Adipocyte (in vitro differentiated cells): ENCODE data around the gene FTO.
A peak's percentile ranks its signal among the peaks of the same experiment; 100 is the strongest.

Experiments used
- DNase-seq: peaks from one replicate; pipeline ENCODE4 v3.0.0-alpha.2; 2015; ENCODE audit warnings: low read depth
- H3K27me3 ChIP-seq: replicated peaks from 2 replicates; pipeline ENCODE4 v1.7.0; 2013; ENCODE audit warnings: mild to moderate bottlenecking, low read length, moderate library complexity; ENCODE audit not compliant: control insufficient read depth, insufficient read depth
- H3K36me3 ChIP-seq: 2 replicates; pipeline ENCODE4 v1.7.0; 2013; ENCODE audit warnings: low read length, mild to moderate bottlenecking, moderate library complexity; ENCODE audit not compliant: control insufficient read depth, insufficient read depth, severe bottlenecking
- H3K4me1 ChIP-seq: 2 replicates; pipeline ENCODE4 v1.7.0; 2013; ENCODE audit warnings: mild to moderate bottlenecking, low read length, moderate library complexity; ENCODE audit not compliant: control insufficient read depth, insufficient read depth
- H3K4me3 ChIP-seq: 2 replicates; pipeline ENCODE4 v1.7.0; 2013; ENCODE audit warnings: mild to moderate bottlenecking, low read length, moderate library complexity
- H3K9ac ChIP-seq: 2 replicates; pipeline ENCODE4 v1.7.0; 2013; ENCODE audit warnings: mild to moderate bottlenecking, low read length, moderate library complexity
- H3K9me3 ChIP-seq: 2 replicates; pipeline ENCODE4 v1.7.0; 2013; ENCODE audit warnings: mild to moderate bottlenecking, low read length, moderate library complexity; ENCODE audit not compliant: control insufficient read depth

The FTO gene

DNA sequence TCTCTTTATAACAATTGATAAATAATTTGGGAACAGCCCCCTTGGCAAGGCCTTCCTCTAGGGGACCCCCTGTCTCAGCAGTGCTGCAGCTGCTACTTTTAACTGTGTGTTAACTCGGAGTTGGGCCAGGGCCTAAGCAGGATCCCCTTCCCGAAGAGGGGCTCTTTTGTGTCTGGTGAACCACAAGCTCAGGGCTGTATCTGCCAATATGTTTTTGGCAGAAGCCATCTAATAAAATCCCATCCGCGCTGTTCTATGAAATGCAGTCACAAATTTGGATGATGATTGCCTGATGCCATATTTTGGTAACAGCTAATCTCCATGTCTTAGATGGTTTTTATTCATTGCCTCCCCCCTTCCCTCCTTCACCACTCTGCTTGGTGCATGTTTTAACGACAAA is 267.7 kb downstream of the FTO start:
- no peak for DNase-seq
- Histone ChIP-seq H3K36me3 (no peaks in the 10 kb centered on the region), H3K27me3 (no peaks in the 10 kb centered on the region), H3K9me3 (no peaks in the 10 kb centered on the region), H3K4me3 (no peak overlapping the region), H3K4me1 (peaks cover 32% of the 10 kb centered on the region), H3K9ac (no peak overlapping the region)

DNA sequence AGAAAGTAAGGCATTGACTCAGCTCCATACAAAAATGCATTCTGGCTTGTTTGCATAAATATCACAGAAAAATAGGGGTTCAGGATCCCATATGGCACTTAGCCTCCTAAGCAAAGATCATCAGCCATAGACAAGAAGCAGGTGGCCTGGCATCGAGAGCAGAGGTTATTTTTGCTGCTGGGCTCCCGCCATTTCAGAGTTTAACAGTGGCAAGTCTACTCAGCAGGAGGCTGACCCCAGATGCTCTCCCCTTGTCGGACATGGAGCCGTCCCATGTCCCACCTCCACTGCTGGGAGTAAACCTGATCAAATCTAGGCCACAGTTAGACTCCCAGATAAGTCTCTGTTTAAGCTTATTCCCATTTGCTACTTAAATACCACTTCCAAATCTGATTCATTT is 269.1 kb downstream of the FTO start:
- Histone ChIP-seq H3K9ac (no peak overlapping the region), H3K27me3 (no peaks in the 10 kb centered on the region)

DNA sequence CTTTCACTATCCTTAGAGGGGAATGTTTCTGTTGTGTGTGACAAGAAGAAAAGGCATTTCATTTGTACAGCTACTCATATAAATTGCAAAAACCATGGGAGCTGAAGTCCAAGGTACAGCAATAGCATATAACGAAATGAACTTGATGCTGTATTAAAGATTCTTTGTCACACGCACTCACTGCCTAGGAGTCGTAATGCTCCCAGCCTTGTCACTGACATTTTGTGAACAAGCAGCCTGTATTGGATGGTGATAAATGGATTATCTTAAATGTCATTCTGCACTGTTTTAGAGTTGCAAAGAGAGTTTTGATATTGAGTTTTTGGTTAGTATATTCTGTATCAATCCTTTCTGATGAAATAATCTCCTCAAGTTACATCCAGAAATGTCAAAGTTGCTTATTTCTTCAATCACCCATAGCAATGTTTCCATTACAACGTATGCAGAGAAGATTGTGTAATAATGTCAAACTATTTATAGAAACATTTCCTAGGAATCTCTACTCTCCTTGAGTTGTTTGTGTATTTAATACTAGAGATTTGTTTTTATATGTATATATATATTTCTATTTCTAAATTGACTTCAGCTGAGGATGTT is 270.6 kb downstream of the FTO start:
- peak; percentile 87 for DNase-seq
- H3K4me1 ChIP-seq = peaks cover 15% of the 10 kb centered on the region

More for the DNA sequence above, 269.1 kb downstream of the FTO start:
- no peak for DNase-seq
- Histone ChIP-seq H3K9me3 (no peaks in the 10 kb centered on the region), H3K36me3 (no peaks in the 10 kb centered on the region), H3K4me1 (peaks cover 31% of the 10 kb centered on the region), H3K4me3 (no peak overlapping the region)

DNA sequence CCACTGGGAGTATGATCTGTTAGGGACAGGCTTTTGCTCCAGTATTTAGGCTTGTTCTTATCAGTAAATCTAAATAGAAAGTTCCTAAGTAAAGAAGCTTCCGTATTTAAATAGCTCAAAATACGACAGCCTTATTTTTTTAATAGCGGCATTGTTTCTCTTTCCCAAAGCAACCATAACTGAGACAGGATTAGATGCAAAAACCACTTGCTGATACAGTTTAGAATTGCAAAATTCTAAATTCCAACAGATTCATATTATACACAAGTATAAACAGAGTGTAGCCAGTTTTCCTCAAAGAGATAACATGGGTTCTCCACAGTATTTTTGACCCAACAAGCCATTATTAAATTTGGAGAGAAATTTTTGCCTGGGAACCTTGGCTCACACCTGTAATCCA is 276.7 kb downstream of the FTO start:
- H3K27me3 ChIP-seq = no peaks in the 10 kb centered on the region
- H3K4me3 ChIP-seq = no peak overlapping the region
- no peak for DNase-seq
- H3K9me3 ChIP-seq = no peaks in the 10 kb centered on the region
- peaks cover 14% of the 10 kb centered on the region for H3K4me1 ChIP-seq
- no peak overlapping the region for H3K9ac ChIP-seq
- H3K36me3 ChIP-seq = no peaks in the 10 kb centered on the region

More for the DNA sequence above, 270.6 kb downstream of the FTO start:
- Histone ChIP-seq H3K9me3 (no peaks in the 10 kb centered on the region), H3K9ac (no peak overlapping the region), H3K4me3 (no peak overlapping the region), H3K36me3 (no peaks in the 10 kb centered on the region), H3K27me3 (no peaks in the 10 kb centered on the region)

DNA sequence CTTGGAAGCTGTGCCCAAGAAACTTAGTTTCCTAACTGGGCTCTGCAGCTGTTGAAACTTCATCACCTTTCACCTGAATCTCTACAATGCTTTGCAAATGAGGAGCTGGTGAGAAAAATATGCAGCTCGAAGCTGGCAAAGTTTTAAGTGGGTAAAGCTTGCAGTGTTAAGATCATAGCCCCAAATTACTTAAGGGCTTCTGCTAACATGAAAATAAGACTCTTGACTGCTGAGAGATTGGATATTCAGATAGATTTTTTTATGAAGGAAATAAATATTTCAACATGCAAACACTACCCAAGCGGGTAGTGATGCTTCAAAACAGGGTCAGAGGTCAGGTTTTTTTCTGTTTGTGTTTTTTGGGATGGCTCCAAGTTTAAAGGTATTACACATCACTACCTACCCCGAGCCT is 278.7 kb downstream of the FTO start:
- DNase-seq = no peak
- Histone ChIP-seq H3K4me1 (peaks cover 14% of the 10 kb centered on the region), H3K9me3 (no peaks in the 10 kb centered on the region), H3K27me3 (no peaks in the 10 kb centered on the region), H3K36me3 (no peaks in the 10 kb centered on the region), H3K4me3 (no peak overlapping the region), H3K9ac (no peak overlapping the region)

DNA sequence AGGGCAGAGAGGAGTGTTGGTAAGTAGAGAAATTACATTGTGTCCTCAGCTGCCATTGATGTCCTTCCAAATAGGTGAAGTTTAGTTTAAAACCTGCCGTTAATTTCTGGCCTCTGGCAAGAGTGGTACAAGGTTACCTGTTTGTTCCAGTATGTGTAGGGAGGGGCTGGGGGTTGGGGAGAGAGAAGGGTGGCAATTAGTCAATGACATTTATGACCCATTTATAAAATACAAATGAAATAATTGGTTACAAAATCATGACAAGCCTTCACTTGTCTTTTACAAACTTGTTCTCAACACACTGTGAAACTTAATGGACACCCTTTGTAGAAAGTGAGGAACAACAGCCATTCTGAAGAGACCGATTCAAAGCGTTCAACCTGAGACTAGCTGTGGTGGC is 281.0 kb downstream of the FTO start:
- DNase-seq = no peak
- no peaks in the 10 kb centered on the region for H3K27me3 ChIP-seq
- no peak overlapping the region for H3K4me3 ChIP-seq
- peaks cover 14% of the 10 kb centered on the region for H3K4me1 ChIP-seq
- no peaks in the 10 kb centered on the region for H3K36me3 ChIP-seq
- H3K9ac ChIP-seq = no peak overlapping the region
- H3K9me3 ChIP-seq = no peaks in the 10 kb centered on the region

DNA sequence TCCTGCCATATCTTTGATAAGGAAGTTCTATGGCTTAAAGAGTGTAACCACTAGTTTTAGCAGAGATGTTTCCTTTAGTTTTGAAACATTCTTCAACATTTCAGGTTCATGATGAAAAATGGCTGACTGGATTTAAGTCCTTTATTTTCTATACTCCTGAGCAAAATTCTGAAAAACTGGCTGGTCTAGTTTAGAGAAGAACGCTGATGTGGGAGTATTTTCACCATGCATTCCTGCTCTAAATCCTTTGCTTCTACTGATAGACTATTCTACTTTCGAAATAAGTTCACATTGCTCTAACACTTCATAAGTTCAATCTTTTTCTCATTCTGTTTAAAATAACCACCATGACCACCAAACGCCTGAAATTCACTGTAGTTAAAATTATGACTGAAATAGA is 281.9 kb downstream of the FTO start:
- Histone ChIP-seq H3K9me3 (no peaks in the 10 kb centered on the region), H3K4me1 (peaks cover 14% of the 10 kb centered on the region), H3K36me3 (no peaks in the 10 kb centered on the region), H3K9ac (no peak overlapping the region), H3K27me3 (no peaks in the 10 kb centered on the region), H3K4me3 (no peak overlapping the region)
- DNase-seq = no peak

DNA sequence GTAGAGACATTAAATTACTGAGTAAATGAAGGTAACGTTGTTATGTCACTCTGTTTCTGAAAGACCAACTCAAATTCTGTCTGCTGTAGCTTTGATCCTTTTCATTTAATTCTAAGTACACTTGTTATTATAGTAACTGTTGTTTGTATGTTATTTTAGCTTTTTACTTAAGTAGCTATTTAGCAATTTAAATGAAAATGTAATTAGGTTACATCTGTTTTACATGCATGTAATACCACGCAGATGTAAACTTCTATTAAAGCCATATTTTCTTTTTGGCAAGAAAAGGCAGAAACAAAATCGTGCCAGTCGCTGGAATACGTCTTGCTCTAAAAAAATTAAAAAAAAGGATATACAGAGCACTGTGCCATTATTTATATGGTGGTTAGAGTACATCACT is 282.8 kb downstream of the FTO start:
- Histone ChIP-seq H3K9ac (no peak overlapping the region), H3K9me3 (no peaks in the 10 kb centered on the region), H3K27me3 (no peaks in the 10 kb centered on the region), H3K4me1 (peaks cover 14% of the 10 kb centered on the region), H3K36me3 (no peaks in the 10 kb centered on the region), H3K4me3 (no peak overlapping the region)
- DNase-seq = no peak

DNA sequence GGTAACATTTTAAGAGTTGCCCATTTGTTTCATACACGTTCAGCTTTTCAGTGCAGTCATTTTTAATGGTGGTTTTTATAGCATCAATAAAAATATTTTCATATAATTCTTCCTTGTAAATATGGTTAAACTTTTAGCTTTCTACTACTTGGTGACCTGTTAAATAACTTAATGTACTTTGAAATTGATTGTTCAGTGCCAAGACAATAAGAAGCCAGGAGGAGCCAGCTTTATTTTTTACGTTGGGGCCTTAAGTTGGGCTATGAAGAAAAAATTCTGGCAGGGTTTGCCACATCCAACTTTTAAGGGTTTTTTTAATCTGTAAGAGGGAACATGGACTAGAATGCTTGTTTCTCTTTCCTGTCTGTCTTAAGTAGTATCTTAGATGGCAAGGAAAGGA is 284.2 kb downstream of the FTO start:
- no peaks in the 10 kb centered on the region for H3K9me3 ChIP-seq
- no peak overlapping the region for H3K9ac ChIP-seq
- peaks cover 7% of the 10 kb centered on the region for H3K4me1 ChIP-seq
- no peaks in the 10 kb centered on the region for H3K36me3 ChIP-seq
- no peak for DNase-seq
- no peaks in the 10 kb centered on the region for H3K27me3 ChIP-seq
- H3K4me3 ChIP-seq = no peak overlapping the region

DNA sequence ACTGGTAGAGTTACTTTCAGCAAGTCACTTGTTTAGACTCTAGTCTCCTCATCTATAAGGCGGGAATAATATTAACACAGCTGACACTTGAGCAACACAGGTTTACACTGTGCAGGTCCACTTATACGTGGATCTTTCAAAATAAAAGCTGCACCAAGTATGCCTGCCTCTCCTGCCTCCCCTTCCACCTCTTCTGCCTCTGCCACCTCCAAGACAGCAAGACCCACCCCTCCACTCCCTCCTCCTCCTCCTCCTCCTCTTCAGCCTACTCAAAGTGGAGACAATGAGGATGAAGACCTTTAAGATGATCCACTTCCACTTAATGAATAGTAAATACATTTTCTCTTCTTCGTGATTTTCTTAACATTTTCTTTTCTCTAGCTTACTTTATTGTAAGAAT is 285.6 kb downstream of the FTO start:
- H3K9me3 ChIP-seq = no peaks in the 10 kb centered on the region
- H3K4me3 ChIP-seq = no peak overlapping the region
- no peak for DNase-seq
- no peaks in the 10 kb centered on the region for H3K36me3 ChIP-seq
- no peaks in the 10 kb centered on the region for H3K27me3 ChIP-seq
- H3K9ac ChIP-seq = no peak overlapping the region
- H3K4me1 ChIP-seq = no peaks in the 10 kb centered on the region

DNA sequence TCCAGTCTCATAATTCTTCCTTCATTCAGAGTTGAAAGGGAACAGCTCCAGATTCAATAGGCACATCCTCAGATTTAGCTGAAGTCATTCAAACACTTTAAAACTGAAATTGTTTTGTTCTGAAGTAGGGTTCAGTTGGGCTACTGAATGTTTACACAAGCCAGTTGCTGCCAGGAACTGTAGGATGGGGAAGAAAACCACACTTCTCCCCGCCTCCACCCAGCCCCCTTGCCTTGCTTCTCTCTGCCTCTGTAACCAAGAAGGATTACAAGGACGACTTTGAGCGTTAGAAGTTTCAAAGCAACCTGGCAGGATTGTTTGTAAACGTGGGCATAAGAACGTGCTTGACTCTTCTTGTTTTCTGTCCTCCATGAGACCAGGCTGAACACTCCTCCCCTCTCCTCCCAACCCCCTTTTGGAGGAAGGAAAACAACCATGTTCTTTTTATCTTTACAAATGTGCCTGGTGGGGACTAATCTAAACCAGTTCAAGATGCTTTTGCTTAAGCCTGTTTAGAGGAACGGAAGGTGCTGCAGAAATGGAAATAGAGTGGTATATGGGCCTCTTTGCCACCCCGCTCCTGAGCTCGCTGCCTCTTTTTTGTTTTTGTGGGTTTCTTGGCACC is 287.9 kb downstream of the FTO start:
- no peaks in the 10 kb centered on the region for H3K9me3 ChIP-seq
- H3K9ac ChIP-seq = no peak overlapping the region
- H3K36me3 ChIP-seq = no peaks in the 10 kb centered on the region
- no peaks in the 10 kb centered on the region for H3K4me1 ChIP-seq
- H3K4me3 ChIP-seq = no peak overlapping the region
- peak; percentile 35 for DNase-seq
- no peaks in the 10 kb centered on the region for H3K27me3 ChIP-seq

DNA sequence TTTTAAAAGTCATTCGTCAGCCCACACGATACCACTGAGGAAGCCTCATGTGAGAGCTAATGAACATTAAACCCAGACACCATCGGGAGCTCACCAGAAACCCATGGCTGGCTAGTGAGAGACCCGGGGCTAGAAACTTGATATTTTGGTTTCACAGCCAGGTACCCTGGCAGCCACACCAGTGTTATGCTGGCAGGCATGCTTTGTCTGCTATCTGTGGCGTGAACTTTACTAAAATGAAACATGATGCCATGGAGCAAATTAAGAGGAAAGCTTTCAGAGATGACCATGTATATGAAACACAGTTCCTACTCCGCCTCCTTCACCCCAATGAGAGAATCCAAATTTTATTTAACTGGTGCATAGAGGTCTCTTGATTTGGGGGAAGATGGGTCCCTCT is 291.4 kb downstream of the FTO start:
- Histone ChIP-seq H3K9me3 (no peaks in the 10 kb centered on the region), H3K4me3 (no peak overlapping the region), H3K9ac (no peak overlapping the region), H3K27me3 (no peaks in the 10 kb centered on the region), H3K36me3 (no peaks in the 10 kb centered on the region), H3K4me1 (peaks cover 13% of the 10 kb centered on the region)
- DNase-seq = no peak
